ENCODE data around the gene MON2. TPM values are rescaled to one million over a fixed set of nuclear protein-coding genes. Genes with fewer than 3 reads are reported as not detected.

MON2 gene
- total and polyA plus RNA-seq, 2 of the 13 experiments (the other 11 are each of a cell fraction or from before 2014, with no cell fraction given): 10.5 to 24.8 TPM

GRCh38 chr12:62468397-62468796 lies 1.8 kb downstream of the MON2 start:
- Histone ChIP-seq H3K9ac (ENCODE audit: insufficient read depth, low read depth, low read length) (peak overlapping the region; percentile 31; the same call in 1 of the 2 replicates), H3K36me3 (replicated peaks in 1 of 2; ENCODE audit: control insufficient read depth in 1 of 2, insufficient read depth in 2 of 2, low read length in 2 of 2) (peaks cover 0 to 10% of the 10 kb centered on the region in 2 experiments; a peak in 1 of 5 replicates), H3K4me2 (ENCODE audit: low read depth, low read length) (peak overlapping the region; percentile 81), H3K4me3 (replicated peaks in 1 of 3; ENCODE audit: insufficient read depth in 1 of 3, low read depth in 2 of 3, low read length in 3 of 3) (peak overlapping the region; percentile 81 to 98 (median 85); a peak in 5 of 6 replicates), H2AFZ (ENCODE audit: low read length) (no peak overlapping the region), H3K9me3 (ENCODE audit: low read length) (no peaks in the 10 kb centered on the region; the same call in 1 of the 2 replicates), H3K27ac (ENCODE audit: extremely low read length, insufficient read depth, low read length) (no peak overlapping the region), H3K27me3 (ENCODE audit: control insufficient read depth in 1 of 2, insufficient read depth in 2 of 2, low read length in 2 of 2) (no peaks in the 10 kb centered on the region; a peak in 1 of 5 replicates), H4K20me1 (ENCODE audit: insufficient read depth, low read length) (peaks cover 4% of the 10 kb centered on the region; the same call in 1 of the 2 replicates), H3K4me1 (ENCODE audit: insufficient read depth, low read length) (peaks cover 19% of the 10 kb centered on the region), H3K79me2 (ENCODE audit: insufficient read depth, low read length) (peaks cover 56% of the 10 kb centered on the region)
- POLR2A ChIA-PET: no interaction called here
- CTCF ChIA-PET (ENCODE audit: low intra/inter-chr PET ratio, low total read pairs): no interaction called here
- ATAC-seq (no peak), FAIRE-seq (no peak), DNase-seq (ENCODE audit: low spot score) (no peak)
- 67% methylated on average over 2 of the region's 2 CpGs for WGBS (ENCODE audit: low lambda C conversion rate)
- in situ Hi-C loops (cut with HindIII; ENCODE audit: extremely low pct_ligation_motif_present, low pct_unique_long_range_greater_than_20kb): no loop called here
- BruUV-seq (replicated peaks): no TSS peak
- TF ChIP-seq SRY (CRISPR knock-in tag; IDR thresholded peaks at IDR 0.05) (no peak), ZNF33B (CRISPR knock-in tag; IDR thresholded peaks at IDR 0.05) (no peak)
- intact Hi-C loops (cut with micrococcal nuclease; ENCODE audit: unreplicated experiment): loop anchor here (5.0 kb wide), 1 partner anchor 206 kb away; the partner anchor contains the start of gene USP15

GRCh38 chr12:62468935-62469334 lies 2.3 kb downstream of the MON2 start:
- DNase-seq (ENCODE audit: low spot score) (no peak), FAIRE-seq (no peak), ATAC-seq (no peak)
- in situ Hi-C loops (cut with HindIII; ENCODE audit: extremely low pct_ligation_motif_present, low pct_unique_long_range_greater_than_20kb): no loop called here
- H3K36me3 ChIP-seq (replicated peaks in 1 of 2; ENCODE audit: control insufficient read depth in 1 of 2, insufficient read depth in 2 of 2, low read length in 2 of 2): peaks cover 0 to 10% of the 10 kb centered on the region in 2 experiments; a peak in 1 of 5 replicates
- peaks cover 19% of the 10 kb centered on the region for H3K4me1 ChIP-seq (ENCODE audit: insufficient read depth, low read length)
- intact Hi-C loops (cut with micrococcal nuclease; ENCODE audit: unreplicated experiment): loop anchor here (5.0 kb wide), 1 partner anchor 207 kb away; the partner anchor contains the start of gene USP15
- no TSS peak for BruUV-seq (replicated peaks)
- H3K9ac ChIP-seq (ENCODE audit: insufficient read depth, low read depth, low read length): peak overlapping the region; percentile 23; the same call in 1 of the 2 replicates
- peak; percentile 75; the same call in 1 of the 2 replicates for TF ChIP-seq ZBTB38 (CRISPR knock-in tag; IDR thresholded peaks at IDR 0.05)
- no peak for TF ChIP-seq HIVEP1 (CRISPR knock-in tag; IDR thresholded peaks at IDR 0.05)
- peak overlapping the region; percentile 15 to 98 (median 81); a peak in 5 of 6 replicates for H3K4me3 ChIP-seq (replicated peaks in 1 of 3; ENCODE audit: insufficient read depth in 1 of 3, low read depth in 2 of 3, low read length in 3 of 3)
- H4K20me1 ChIP-seq (ENCODE audit: insufficient read depth, low read length): peaks cover 4% of the 10 kb centered on the region; the same call in 1 of the 2 replicates
- H3K27me3 ChIP-seq (ENCODE audit: control insufficient read depth in 1 of 2, insufficient read depth in 2 of 2, low read length in 2 of 2): no peaks in the 10 kb centered on the region; a peak in 1 of 5 replicates
- H3K79me2 ChIP-seq (ENCODE audit: insufficient read depth, low read length): peaks cover 57% of the 10 kb centered on the region
- ChIA-PET POLR2A (no interaction called here), CTCF (ENCODE audit: low intra/inter-chr PET ratio, low total read pairs) (no interaction called here)
- 83% methylated on average over 8 of the region's 8 CpGs for WGBS (ENCODE audit: low lambda C conversion rate)
- no peak overlapping the region for H2AFZ ChIP-seq (ENCODE audit: low read length)
- no peaks in the 10 kb centered on the region; the same call in 1 of the 2 replicates for H3K9me3 ChIP-seq (ENCODE audit: low read length)
- no peak overlapping the region for H3K27ac ChIP-seq (ENCODE audit: extremely low read length, insufficient read depth, low read length)
- H3K4me2 ChIP-seq (ENCODE audit: low read depth, low read length): peak overlapping the region; percentile 81
